NCI-H2029 treated with DMSO at 0.1 percent for 48 hours (cell line): Measurements from ENCODE around the gene CTRB1.
"Not testable (repeated sequence)": the region's sequence is repeated elsewhere in the genome, so short reads cannot be mapped to it uniquely, and the experiment has no call there.

Experiments used
- DNase-seq: peaks from one replicate; lab custom pipeline; 2025; lab: John Stamatoyannopoulos, UW

The CTRB1 gene

DNA sequence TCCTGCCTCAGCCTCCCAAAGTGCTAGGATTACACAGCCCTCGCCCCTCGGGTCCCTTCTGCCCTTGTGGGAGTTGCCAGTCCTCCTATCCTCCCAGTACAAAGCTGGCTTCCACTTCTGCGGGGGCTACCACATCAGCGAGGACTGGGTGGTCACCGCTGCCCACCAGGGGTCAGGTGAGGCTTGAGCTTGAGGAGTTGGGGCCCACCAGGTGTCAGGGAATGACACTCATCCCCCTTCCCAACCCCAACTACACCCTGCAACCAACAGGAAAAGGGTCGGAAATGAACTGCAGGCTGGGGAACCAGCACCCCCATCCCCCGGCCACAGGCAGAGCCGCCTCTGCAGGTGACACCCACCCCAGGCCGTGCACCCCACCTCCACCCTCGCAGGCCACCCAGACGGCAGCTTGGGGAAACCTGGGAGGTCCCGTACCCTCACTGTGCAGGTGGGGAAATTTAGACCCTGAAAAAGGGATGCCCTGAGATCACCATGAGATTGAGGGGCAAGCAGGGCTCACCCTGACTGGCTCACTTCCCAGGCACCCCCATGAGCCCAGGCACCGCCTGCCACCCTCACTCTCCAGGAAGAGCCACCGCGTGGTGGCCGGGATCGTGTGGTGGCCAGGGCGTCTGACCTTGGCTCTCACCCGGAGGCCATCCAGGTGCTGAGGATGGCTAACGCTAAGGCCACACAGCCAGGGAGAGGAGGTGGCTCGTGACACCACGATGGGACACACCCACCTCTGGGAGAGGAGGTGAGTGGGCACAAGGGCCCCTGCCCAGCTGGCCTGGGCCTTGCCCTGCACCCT lies 8.0 kb downstream of the CTRB1 start:
- DNase-seq: no peak

- DNase-seq: no peak
These were observed 8.8 kb downstream of the CTRB1 start for GRCh38 chr16:75227361-75228142.

- no peak for DNase-seq
These were observed 9.6 kb downstream of the CTRB1 start for GRCh38 chr16:75228143-75228976.

GRCh38 chr16:75229172-75230031 lies 10.6 kb downstream of the CTRB1 start:
- DNase-seq: no peak

DNA sequence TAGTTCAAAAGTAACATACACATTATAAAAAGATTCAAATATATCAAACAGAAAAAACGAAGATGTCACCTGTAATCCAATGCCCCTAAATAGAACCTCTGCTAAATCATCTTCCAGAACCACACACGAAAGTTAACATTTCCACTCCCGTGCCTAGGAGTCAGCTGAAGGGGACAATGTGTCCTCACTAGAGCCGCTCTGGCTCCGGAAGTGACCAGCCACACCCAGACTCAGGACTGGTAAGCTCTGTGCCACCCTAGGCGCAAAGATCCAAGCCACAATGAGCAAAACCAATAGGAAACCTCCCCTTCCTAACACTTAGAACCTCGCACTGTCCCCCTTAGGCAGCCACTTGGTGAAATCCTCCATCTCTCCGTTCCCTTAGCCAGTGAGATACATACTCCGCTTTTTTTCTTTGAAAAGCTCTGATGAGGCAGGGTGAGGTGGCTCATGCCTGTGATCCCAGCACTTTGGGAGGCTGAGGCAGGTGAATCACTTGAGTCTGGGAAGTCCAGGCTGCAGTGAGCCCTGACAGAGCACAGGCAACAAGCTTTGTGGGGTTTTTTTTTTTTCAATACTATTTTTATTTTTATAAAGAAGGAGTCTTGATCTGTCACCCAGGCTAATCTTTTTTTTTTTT lies 11.8 kb downstream of the CTRB1 start:
- DNase-seq: no peak

DNA sequence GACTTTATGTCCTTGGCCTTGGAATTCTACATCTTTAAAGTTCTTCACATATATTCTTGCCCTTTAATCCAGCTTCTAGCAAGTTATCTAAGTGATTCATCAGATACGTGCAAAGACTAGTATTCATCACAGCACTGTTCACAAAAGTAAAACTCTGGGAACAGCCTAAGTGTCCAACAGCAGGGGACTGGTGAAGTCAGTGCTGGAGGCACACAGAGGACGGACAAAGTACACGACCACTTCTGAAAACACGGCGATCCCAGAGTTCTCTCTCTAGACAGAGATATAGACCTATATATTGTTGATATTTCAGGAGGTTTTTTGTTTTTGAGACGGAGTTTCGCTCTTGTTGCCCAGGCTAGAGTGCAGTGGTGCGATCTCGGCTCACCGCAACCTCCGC lies 12.8 kb downstream of the CTRB1 start:
- no peak for DNase-seq

DNA sequence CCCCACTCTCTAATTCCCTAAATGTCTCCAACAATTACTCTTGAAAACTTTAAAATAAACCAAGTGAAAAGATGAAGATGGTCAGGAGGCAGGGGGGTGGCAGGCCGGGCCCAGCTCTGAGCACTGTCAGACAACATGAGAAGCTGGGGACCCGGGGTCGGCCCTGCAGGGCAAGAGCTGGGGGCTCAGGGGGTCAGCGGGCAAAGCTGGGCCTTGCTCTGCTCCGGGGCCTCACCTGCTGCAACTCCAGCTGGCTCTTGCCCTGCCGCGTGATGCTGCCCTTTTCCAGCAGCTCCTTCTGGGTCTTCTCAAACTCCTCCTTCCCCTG lies 14.8 kb downstream of the CTRB1 start:
- no peak for DNase-seq

GRCh38 chr16:75234856-75235696 lies 16.3 kb downstream of the CTRB1 start:
- no peak for DNase-seq

- no peak for DNase-seq
These were observed 17.0 kb downstream of the CTRB1 start for GRCh38 chr16:75235721-75236193.

GRCh38 chr16:75236232-75236631 lies 17.4 kb downstream of the CTRB1 start:
- DNase-seq: no peak

GRCh38 chr16:75236736-75237397 lies 18.1 kb downstream of the CTRB1 start:
- no peak for DNase-seq

GRCh38 chr16:75237398-75238131 lies 18.8 kb downstream of the CTRB1 start:
- no peak for DNase-seq

DNA sequence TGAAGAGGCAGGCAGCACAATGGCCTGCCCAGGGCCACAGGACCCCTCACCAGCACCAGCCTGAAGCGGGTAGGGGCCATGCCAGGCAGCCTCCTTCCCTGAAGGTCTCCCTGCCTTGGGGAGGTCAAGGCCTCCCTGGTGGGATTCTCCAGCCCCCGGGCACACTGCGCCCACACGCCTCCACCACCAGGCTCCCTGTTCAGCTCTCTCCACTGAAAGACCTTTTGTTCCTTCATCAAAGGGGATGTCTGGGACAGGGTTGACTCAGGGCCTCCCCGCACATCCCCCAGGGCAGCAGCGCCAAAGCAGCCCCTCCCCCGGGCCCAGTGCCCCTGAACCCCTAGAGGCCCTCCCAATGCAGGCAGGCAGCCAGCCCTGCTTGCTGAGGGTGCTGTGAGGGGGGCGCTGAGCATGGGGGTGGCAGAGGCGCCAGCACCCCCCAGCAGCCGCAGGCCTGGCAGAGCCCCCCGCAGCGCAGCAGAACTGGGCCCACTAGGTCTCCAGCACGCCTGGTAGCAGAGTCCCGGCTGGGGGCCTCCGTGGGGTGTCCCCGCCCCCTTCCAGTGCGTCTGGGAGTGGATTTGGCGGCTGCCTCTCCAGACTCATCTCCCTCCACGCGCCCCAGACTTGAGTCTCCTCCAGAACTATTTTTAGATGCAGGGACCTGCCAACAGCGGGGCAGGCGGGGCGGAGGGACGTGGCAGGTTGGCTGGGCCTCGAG lies 19.5 kb downstream of the CTRB1 start:
- DNase-seq: no peak

DNA sequence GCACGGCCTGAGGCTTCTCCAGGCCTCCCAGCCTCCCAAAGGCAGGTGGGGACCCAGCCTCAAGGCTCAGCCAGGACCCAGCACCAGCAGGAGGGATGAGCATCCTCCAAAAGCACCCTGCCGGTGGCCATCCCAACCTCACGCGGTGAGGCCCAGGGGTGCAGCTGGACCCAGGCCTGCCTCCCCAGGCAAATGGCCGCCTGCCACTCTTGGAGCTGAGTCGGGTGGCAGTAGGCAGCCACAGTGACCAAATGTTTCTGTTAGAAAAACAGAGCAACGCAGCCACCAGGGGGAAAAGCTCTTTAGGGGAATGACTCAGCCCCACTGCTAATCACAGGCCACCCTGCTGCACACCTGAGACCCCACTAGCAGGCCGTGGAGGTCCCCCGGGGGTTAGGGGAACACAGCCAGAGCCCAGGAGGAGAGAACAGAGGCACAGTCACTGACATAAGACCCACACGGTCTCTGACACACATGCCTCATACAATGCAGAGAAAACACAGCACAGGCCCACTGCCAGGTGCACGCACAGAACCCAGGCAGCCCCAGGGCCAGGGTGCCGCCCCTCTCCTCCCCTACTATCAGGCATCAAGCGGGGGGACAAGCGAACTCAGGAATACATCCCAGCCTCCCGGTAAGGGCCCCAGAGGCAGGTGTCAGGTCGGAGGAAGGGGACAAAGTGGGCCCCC lies 20.2 kb downstream of the CTRB1 start:
- no peak for DNase-seq

GRCh38 chr16:75239542-75240122 lies 20.8 kb downstream of the CTRB1 start:
- no peak for DNase-seq

- not testable (repeated sequence) for DNase-seq
These were observed 21.8 kb downstream of the CTRB1 start for GRCh38 chr16:75240633-75241032.

- no peak for DNase-seq
These were observed 22.6 kb downstream of the CTRB1 start for GRCh38 chr16:75241412-75241811.
